Dendritic cell treated with granulocyte-macrophage colony-stimulating factor and Interleukin-4, amounts not matched to agents 40 ng/mL and 50 ng/mL, for 4 days (primary cell): Measurements from ENCODE around the gene STAM2.
"Not testable (repeated sequence)": the region's sequence is repeated elsewhere in the genome, so short reads cannot be mapped to it uniquely, and the experiment has no call there.

Experiments used
- H3K27ac Mint-ChIP-seq: one replicate; pipeline ENCODE4 v1.8.0; 2022; ENCODE audit warnings: mild to moderate bottlenecking, mixed read lengths
- H3K27me3 Mint-ChIP-seq: one replicate; pipeline ENCODE4 v1.8.0; 2022; ENCODE audit warnings: mild to moderate bottlenecking, mixed read lengths
- H3K36me3 Mint-ChIP-seq: one replicate; pipeline ENCODE4 v1.8.0; 2022; ENCODE audit warnings: low read depth, mixed read lengths
- H3K4me1 Mint-ChIP-seq: one replicate; pipeline ENCODE4 v1.8.0; 2022; ENCODE audit warnings: low read depth, mixed read lengths
- H3K4me3 Mint-ChIP-seq: one replicate; pipeline ENCODE4 v1.8.0; 2022; ENCODE audit warnings: mild to moderate bottlenecking, moderate library complexity, mixed read lengths
- H3K9me3 Mint-ChIP-seq: one replicate; pipeline ENCODE4 v1.8.0; 2022; ENCODE audit warnings: mixed read lengths
- intact Hi-C: fragments of 100-400 bp; cut with micrococcal nuclease; formaldehyde crosslinking; loops from one replicate; pipeline ENCODE4 v1.15.0; 2022

STAM2 gene

DNA sequence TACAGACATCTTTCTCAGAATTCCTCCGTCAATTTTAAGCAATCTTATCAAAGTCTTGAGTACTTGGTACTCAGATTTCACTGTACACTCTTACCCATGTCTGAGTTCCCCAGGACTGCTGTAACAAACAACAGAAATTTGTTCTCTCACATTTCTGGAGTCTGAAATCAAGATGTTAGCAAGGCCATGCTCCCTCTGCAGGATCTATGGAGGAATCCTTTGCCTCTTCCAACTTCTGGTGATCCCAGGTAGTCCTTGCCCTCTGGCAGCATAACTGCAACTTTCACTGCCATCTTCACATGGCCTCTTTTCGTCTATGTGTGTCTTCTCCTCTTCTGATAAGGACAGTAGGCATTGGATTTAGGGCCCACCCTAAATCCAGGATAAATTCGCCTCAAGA lies 59.6 kb downstream of the STAM2 start:
- intact Hi-C loops = loop anchor here (5.0 kb wide), 1 partner anchor 79 kb away; no protein-coding TSS in a partner anchor
- Mint-ChIP-seq H3K27me3 (no peaks in the 10 kb centered on the region), H3K36me3 (peaks cover 37% of the 10 kb centered on the region), H3K4me3 (no peak overlapping the region), H3K9me3 (no peaks in the 10 kb centered on the region), H3K27ac (no peak overlapping the region), H3K4me1 (peaks cover 5% of the 10 kb centered on the region)

DNA sequence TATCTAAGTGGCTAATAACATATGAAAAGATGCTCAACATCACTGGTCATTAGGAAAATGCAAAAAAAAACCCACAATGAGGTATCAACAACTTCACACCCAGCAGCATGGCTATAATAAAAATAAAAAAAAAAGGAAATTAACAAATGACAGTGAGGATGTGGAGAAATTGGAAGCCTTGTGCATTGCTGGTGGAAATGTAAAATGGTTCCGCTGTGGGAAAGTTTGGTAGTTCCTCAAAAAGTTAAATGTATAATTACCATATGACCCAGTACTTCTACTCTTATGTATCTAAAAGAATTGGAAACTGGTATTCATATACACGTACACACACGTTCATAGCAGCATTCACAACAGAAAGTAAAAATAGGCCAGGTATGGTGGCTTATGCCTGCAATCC lies 61.2 kb downstream of the STAM2 start:
- H3K4me1 Mint-ChIP-seq = peaks cover 5% of the 10 kb centered on the region
- intact Hi-C loops = no loop called here
- no peak overlapping the region for H3K27ac Mint-ChIP-seq

DNA sequence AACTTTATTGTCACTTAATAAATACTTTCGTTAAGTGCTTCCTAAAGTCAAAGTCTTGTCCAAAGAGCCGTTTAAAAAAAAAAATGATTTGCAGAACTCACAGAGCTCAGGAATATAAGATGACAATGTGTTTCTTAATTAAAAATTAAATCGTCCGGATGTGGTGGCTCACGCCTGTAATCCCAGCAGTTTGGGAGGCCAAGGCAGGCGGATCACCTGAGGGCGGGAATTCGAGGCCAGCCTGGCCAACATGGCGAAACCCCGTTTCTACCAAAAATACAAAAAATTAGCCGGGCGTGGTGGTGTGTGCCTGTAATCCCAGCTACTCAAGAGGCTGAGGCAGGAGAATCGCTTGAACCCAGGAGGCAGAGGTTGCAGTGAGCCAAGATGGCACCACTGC lies 68.4 kb downstream of the STAM2 start:
- intact Hi-C loops, H3K9me3 Mint-ChIP-seq, H3K4me3 Mint-ChIP-seq: not testable (repeated sequence)

More for the DNA sequence above, 61.2 kb downstream of the STAM2 start:
- H3K4me3 Mint-ChIP-seq = no peak overlapping the region
- no peaks in the 10 kb centered on the region for H3K9me3 Mint-ChIP-seq
- H3K27me3 Mint-ChIP-seq = no peaks in the 10 kb centered on the region
- H3K36me3 Mint-ChIP-seq = peaks cover 21% of the 10 kb centered on the region

DNA sequence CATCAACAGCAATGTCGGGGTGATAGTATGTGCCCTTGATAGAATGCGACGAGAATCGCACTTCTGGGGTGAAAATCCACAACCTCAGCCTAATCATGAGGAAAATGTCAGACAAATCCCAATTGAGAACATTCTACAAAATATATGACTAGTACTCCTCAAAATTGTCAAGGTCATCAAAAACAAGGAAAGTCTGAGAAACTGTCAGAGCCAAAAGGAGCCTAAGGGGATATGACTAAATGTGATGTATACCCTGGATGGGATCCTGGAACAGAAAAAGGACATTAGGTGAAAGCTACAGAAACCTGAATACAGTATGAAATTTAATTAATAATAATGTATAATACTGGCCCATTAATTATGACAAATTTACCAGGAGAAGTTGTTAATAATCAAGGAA lies 69.1 kb downstream of the STAM2 start:
- Mint-ChIP-seq H3K27ac (no peak overlapping the region), H3K9me3 (no peaks in the 10 kb centered on the region), H3K4me3 (no peak overlapping the region), H3K27me3 (peaks cover 7% of the 10 kb centered on the region), H3K36me3 (no peaks in the 10 kb centered on the region), H3K4me1 (no peaks in the 10 kb centered on the region)
- intact Hi-C loops = no loop called here

More for the DNA sequence above, 68.4 kb downstream of the STAM2 start:
- H3K27ac Mint-ChIP-seq, H3K36me3 Mint-ChIP-seq, H3K4me1 Mint-ChIP-seq, H3K27me3 Mint-ChIP-seq: not testable (repeated sequence)

DNA sequence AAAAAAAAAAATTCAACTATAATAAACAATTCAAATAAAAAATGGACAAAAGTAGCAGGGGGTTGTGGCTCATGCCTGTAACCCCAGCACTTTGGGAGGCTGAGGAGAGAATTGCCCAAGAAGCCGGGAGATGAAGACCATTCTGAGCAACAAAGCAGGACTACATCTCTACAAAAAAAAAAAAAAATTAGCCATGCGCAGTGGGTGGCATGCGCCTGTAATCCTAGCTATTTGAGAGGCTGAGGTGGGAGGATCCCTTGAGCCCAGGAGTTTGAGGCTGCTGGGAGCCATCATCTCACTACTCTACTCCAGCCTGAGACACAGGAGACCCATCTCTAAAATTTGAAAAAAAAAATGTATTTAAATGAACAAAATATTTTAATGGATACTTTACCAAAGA lies 72.3 kb downstream of the STAM2 start:
- H3K36me3 Mint-ChIP-seq = peaks cover 12% of the 10 kb centered on the region
- H3K27ac Mint-ChIP-seq = no peak overlapping the region
- H3K4me3 Mint-ChIP-seq = no peak overlapping the region
- H3K4me1 Mint-ChIP-seq = peaks cover 14% of the 10 kb centered on the region
- peaks cover 32% of the 10 kb centered on the region for H3K27me3 Mint-ChIP-seq
- intact Hi-C loops = no loop called here
- H3K9me3 Mint-ChIP-seq = no peaks in the 10 kb centered on the region

DNA sequence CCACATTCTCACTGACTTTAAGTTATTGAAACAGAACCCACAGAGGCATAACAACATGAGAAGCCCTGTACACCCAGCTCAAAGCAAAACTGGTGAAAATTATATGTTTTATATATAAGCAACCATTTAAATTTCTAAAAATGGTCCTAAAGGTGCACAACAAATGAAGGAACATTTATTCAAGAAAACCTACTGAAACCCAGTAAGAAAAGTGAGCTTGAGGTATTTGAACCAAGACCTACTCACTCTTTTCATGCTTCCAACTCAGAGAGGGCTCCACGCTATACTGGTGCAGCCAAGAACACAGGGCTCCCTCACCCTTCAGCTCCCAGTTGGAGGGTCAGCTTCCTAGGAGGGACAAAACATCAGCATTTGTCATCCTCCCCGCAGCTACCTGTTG lies 74.6 kb downstream of the STAM2 start:
- H3K27me3 Mint-ChIP-seq = peaks cover 38% of the 10 kb centered on the region
- H3K36me3 Mint-ChIP-seq = peaks cover 13% of the 10 kb centered on the region
- H3K9me3 Mint-ChIP-seq = no peaks in the 10 kb centered on the region
- peaks cover 26% of the 10 kb centered on the region for H3K4me1 Mint-ChIP-seq
- H3K27ac Mint-ChIP-seq = no peak overlapping the region
- H3K4me3 Mint-ChIP-seq = no peak overlapping the region
- intact Hi-C loops = no loop called here

DNA sequence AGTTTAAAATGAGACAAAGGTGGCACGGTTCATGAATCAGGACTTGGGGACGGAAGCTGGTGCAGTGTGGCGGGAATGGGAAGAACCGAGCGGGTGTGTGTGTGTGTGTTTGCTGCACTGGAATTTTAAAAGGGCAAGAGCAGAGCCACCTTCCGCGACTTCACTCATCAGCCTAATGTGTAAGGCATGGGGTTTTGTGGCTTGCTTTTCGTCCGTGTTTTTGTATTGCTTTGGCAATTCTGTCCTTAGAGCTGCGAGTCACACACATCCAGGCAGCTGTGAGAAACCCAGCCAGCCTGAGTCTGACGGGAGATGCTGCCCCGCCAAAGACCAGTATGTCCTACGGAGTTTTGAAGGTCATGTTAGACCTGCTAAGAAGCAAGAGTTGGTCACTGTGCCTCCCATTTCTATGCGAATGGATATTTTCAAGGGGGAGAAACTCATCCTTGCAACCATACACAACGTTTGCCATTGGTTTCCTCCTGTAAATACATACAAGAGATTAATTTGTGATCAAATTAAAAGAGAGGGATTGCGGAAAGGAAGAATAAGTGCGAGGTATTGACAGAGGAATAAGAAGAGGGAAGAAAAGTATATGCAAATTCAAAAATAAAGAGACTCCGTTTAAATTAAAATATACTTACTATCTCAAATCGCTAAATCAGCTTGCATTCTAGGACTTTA lies 76.1 kb downstream of the STAM2 start:
- Mint-ChIP-seq H3K27me3 (peaks cover 34% of the 10 kb centered on the region), H3K9me3 (no peaks in the 10 kb centered on the region), H3K4me3 (peak overlapping the region; percentile 93), H3K27ac (peak overlapping the region; percentile 9), H3K4me1 (peaks cover 33% of the 10 kb centered on the region), H3K36me3 (peaks cover 13% of the 10 kb centered on the region)
- intact Hi-C loops = loop anchor here (5.0 kb wide), 1 partner anchor 52 kb away; no protein-coding TSS in a partner anchor

DNA sequence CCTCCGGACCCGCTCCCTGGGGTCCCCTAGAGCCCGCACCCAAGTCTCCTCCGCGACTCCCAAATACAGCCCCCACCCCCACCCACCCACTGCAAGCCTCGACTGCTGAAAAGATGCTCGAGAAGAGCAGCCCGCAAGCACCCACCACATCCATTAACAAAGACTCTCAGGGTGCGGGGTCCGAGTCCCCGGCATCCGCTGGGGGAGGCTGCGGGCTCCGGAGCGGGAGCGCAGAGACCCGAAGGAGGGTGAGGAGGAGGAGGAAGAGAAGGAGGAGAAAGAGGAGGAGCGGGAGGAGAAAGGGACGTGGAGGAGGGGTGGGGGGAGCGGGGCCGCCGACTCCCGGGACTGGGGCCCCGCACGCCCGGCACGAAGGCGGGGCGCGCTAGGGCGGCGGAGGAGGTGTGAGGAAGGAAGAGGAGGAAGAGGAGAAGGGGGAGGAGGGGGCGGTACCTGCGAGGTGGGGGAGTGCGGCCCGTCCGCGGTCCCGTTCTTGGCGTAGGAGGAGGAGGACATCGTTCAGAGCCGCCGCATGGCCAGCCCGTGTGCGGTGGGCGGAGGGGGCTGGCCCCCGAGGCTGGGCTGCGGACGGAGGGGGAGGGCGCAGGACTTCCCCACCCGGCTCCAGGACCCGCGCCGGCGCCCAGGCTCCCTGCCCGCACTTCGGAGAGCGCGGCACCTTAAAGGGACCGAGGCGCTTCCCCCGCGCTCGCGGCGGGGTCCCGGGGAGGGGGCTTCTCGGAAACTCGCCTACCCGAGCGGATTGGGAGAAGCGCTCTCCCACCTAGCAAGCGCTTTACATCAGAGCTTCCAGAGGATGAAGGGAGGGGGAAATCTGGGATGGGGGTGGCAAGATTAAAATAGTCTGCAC lies 76.8 kb downstream of the STAM2 start, which contains the start of gene CACNB4:
Gene CACNB4 (minus strand): TSS at position 549 of the 871 bp plus-strand sequence.
- H3K27me3 Mint-ChIP-seq = peaks cover 34% of the 10 kb centered on the region

DNA sequence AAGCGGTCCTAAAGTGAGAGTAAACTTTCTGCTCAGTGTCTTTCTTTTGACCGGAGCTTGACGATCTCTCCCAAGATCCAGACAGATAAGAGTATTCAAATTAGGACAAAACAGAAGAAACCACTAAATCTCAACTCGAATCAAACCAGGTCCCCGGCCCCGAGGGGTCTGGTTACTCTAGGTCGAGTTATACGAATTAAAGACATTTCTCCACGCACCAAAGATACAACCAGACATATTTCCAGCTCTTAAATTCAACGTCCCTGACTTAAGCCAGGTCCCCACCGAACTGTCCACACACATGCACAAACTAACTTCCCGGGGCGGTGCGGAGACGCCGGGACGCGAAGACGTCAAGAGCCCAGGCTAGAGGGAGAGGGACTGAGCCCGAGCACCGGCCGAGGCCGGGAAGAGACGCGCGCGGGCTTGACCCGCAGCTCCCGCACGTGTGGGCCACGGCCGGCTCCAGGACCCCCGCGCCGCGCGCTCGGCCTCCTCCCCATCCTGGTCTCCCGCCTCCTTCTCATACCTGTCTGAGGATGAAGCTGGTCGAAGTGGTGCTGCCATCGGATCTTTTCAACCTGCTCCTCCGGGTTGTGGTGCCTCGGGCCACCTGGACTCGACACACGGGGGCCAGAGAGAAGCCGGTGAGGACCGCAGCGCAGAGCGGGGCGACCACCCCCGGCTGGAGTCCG lies 77.6 kb downstream of the STAM2 start:
- peak overlapping the region; percentile 93 for H3K4me3 Mint-ChIP-seq

More for the DNA sequence above, 76.8 kb downstream of the STAM2 start, which contains the start of gene CACNB4:
- Mint-ChIP-seq H3K27ac (peak within 1 kb of the TSS; percentile 9), H3K4me3 (peak within 1 kb of the TSS; percentile 93), H3K36me3 (peaks cover 13% of the 10 kb centered on the region), H3K4me1 (peaks cover 41% of the 10 kb centered on the region), H3K9me3 (no peaks in the 10 kb centered on the region)
- intact Hi-C loops = loop anchor here (5.0 kb wide), 1 partner anchor 51 kb away; no protein-coding TSS in a partner anchor

DNA sequence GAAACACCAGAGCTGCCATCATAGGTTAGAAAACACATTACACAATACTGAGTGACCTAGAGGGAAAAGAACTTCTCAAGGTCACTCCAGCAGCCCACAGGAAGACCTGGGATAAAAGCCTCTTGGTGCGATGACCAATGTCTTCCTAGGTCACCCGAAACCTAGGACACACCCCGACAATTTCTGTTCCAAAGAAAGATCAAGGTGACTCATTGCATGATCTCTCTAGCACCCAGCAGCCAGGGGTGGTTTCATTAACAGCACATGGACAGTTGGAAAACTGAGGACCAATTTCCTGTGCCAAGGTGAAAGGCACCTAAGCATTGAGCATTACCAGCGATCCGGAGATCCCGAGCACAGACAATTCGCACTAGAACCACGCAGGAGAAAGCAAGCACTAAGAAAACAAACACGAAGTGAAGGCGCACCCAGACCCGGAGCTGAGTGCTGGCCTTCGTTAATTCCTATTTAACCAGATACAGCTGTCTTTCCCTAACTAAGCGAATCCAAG lies 78.2 kb downstream of the STAM2 start:
- peak overlapping the region; percentile 93 for H3K4me3 Mint-ChIP-seq
- no peaks in the 10 kb centered on the region for H3K9me3 Mint-ChIP-seq
- peak overlapping the region; percentile 9 for H3K27ac Mint-ChIP-seq
- H3K36me3 Mint-ChIP-seq = peaks cover 13% of the 10 kb centered on the region
- intact Hi-C loops = loop anchor here (5.0 kb wide), 1 partner anchor 50 kb away; no protein-coding TSS in a partner anchor
- H3K4me1 Mint-ChIP-seq = peaks cover 44% of the 10 kb centered on the region
- peaks cover 34% of the 10 kb centered on the region for H3K27me3 Mint-ChIP-seq

More for the DNA sequence above, 77.6 kb downstream of the STAM2 start:
- Mint-ChIP-seq H3K36me3 (peaks cover 13% of the 10 kb centered on the region), H3K9me3 (no peaks in the 10 kb centered on the region), H3K27me3 (peaks cover 34% of the 10 kb centered on the region), H3K27ac (peak overlapping the region; percentile 9), H3K4me1 (peaks cover 44% of the 10 kb centered on the region)
- intact Hi-C loops = loop anchor here (5.0 kb wide), 1 partner anchor 51 kb away; no protein-coding TSS in a partner anchor

DNA sequence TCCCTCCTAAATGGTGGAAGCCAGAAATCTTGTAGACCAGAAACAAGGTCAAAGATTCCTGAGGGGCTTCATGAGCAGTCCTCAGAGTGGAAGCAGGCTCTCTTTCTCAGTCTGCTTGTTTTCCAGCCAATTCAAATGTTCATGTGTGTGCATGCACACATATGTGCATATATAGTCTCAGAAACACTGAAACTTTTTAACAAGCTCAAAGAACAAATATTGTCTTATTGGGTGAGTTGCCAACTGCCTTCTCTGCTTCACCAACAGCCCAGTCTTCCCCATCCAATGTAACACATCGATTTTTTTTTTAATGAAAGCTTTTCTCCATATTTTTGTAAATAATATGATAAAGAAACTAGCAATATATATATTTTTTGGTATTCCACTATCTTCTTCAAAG lies 80.4 kb downstream of the STAM2 start:
- Mint-ChIP-seq H3K27ac (no peak overlapping the region), H3K9me3 (no peaks in the 10 kb centered on the region), H3K36me3 (peaks cover 13% of the 10 kb centered on the region), H3K27me3 (peaks cover 27% of the 10 kb centered on the region), H3K4me1 (peaks cover 50% of the 10 kb centered on the region), H3K4me3 (no peak overlapping the region)
- intact Hi-C loops = loop anchor here (5.0 kb wide), 1 partner anchor 48 kb away; no protein-coding TSS in a partner anchor

DNA sequence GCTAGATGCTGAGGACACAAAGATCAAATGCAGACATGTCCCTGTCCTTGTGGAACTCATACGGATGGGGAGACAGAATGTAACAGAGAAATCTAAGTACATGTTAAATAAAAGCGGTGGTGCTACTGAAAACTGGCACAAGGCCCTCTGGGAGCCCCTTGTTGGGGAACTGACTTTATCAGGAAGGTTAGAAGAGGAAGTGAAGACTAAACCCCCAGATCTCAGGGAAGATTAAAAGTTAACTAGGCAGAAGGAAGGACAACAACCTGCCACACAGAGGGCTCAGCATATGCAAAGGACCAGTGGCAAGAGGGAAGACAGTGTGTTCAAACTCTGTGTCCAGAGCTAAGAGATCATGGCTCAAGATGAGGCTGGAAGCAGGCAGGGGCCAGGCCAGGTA lies 81.5 kb downstream of the STAM2 start:
- Mint-ChIP-seq H3K4me1 (peaks cover 54% of the 10 kb centered on the region), H3K27ac (peak overlapping the region; percentile 71), H3K36me3 (peaks cover 8% of the 10 kb centered on the region), H3K4me3 (no peak overlapping the region), H3K27me3 (peaks cover 17% of the 10 kb centered on the region), H3K9me3 (no peaks in the 10 kb centered on the region)
- intact Hi-C loops = no loop called here

DNA sequence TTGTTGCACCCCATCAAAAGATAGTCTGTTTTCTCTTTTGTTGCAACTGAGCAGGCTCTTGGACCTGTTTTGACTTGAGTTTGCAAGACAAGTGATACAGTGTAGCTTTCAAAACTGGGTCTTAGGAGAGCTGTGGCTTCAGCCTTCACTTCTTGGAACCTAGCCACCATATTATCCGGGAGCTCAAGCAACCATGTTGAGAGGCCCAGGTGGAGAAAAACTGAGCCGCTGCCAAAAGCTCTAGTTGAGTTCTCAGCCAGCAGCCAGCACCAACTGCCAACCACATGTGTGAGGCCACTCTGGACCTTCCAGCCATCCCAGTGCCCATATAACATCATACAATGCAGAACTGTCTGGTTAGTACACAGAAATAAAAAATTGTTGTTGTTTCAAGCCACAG lies 82.1 kb downstream of the STAM2 start:
- H3K27me3 Mint-ChIP-seq = peaks cover 11% of the 10 kb centered on the region
- H3K4me3 Mint-ChIP-seq = no peak overlapping the region
- H3K4me1 Mint-ChIP-seq = peaks cover 54% of the 10 kb centered on the region
- no peaks in the 10 kb centered on the region for H3K9me3 Mint-ChIP-seq
- intact Hi-C loops = no loop called here
- H3K27ac Mint-ChIP-seq = peak overlapping the region; percentile 71
- H3K36me3 Mint-ChIP-seq = peaks cover 3% of the 10 kb centered on the region
